Heart left ventricle (tissue), 16 donors: ENCODE data around the gene LPIN1. TPM values are rescaled to one million over a fixed set of nuclear protein-coding genes. Genes with fewer than 3 reads are reported as not detected.
"Not testable (repeated sequence)": the region's sequence is repeated elsewhere in the genome, so short reads cannot be mapped to it uniquely, and the experiment has no call there.

ENCODE experiments used
- ATAC-seq, 4 donors: fragments of 200-7000 bp; cut with Tn5 transposase; one replicate each; pipeline ENCODE4 v1.9.1; 2020 to 2022; ENCODE audit warnings: moderate library complexity in 4 of 4, mild to moderate bottlenecking in 3 of 4, moderate number of reproducible peaks in 1 of 4
- DNase-seq, 5 donors: peaks; one replicate each; pipeline ENCODE4 v3.0.0-alpha.2; 2020
- H3K27ac ChIP-seq, 12 donors: fragments of 200-600 bp; sonication (generic) in 4 of 12; one replicate each; pipeline versions ENCODE4 v1.5.0 to v1.8.0; 2016 to 2022; ENCODE audit warnings: mild to moderate bottlenecking in 2 of 12
- H3K27me3 ChIP-seq, 9 donors: fragments of 200-600 bp; sonication (generic) in 2 of 9; one replicate each; pipeline versions ENCODE4 v1.5.1 to v1.8.0; 2016 to 2022; ENCODE audit warnings: mild to moderate bottlenecking in 3 of 9
- H3K36me3 ChIP-seq, 9 donors: fragments of 200-600 bp; sonication (generic) in 2 of 9; one replicate each; pipeline versions ENCODE4 v1.5.0 to v1.8.0; 2018 to 2022; ENCODE audit warnings: mild to moderate bottlenecking in 2 of 9
- H3K4me1 ChIP-seq, 12 donors: fragments of 200-600 bp; sonication (generic) in 4 of 12; one replicate each; pipeline versions ENCODE4 v1.5.0 to v1.8.0; 2016 to 2022; ENCODE audit warnings: mild to moderate bottlenecking in 3 of 12
- H3K4me3 ChIP-seq, 12 donors: fragments of 200-600 bp; sonication (generic) in 4 of 12; one replicate each; pipeline versions ENCODE4 v1.5.0 to v1.8.0; 2017 to 2022; ENCODE audit warnings: mild to moderate bottlenecking in 9 of 12, moderate library complexity in 4 of 12
- H3K9me3 ChIP-seq, 12 donors: fragments of 200-600 bp; sonication (generic) in 4 of 12; one replicate each; pipeline versions ENCODE4 v1.5.0 to v1.8.0; 2016 to 2022; ENCODE audit warnings: mild to moderate bottlenecking in 1 of 12
- CTCF ChIP-seq, 12 donors: fragments of 200-600 bp; sonication (generic) in 4 of 12; IDR thresholded peaks; one replicate each; pipeline versions ENCODE4 v1.5.0 to v1.8.0; 2018 to 2022; ENCODE audit warnings: antibody characterized with exemption in 12 of 12, mild to moderate bottlenecking in 5 of 12
- POLR2A ChIP-seq, 2 donors: fragments of 450-650 bp; IDR thresholded peaks; one replicate each; pipeline ENCODE4 v1.6.1; 2017; ENCODE audit warnings: antibody characterized with exemption in 2 of 2, mild to moderate bottlenecking in 2 of 2, moderate library complexity in 2 of 2
- WGBS, 4 donors: extraction: QIAGEN DNeasy Blood & Tissue Kit in 2 of 4; methylation state at CpG; one replicate each; pipeline versions ENCODE4 v1.1.5 to v1.1.7; 2013 to 2018; 5-methylcytosine and 5-hydroxymethylcytosine counted together
- intact Hi-C, 10 donors: fragments of 100-400 bp; cut with DNase I; formaldehyde crosslinking; loops; one replicate each; pipeline versions ENCODE4 v1.11.1 to v1.14.2; 2022
- polyA plus RNA-seq, 2 donors: library from polyadenylated mRNA; stranded (reverse); fragments of 200-250 nt; gene quantifications; one replicate each; pipeline ENCODE4 v1.2.3, GENCODE V29; 2013
- total RNA-seq, 9 donors: library from RNA; depleted of rRNA in 2 of 9; stranded (reverse); fragments of >200 nt in 2 of 9; fragmentation: NEBNext Ultra II Directional in 3 of 9; extraction: Animal tissue kit (Norgen Biotek cat#: 25700) in 3 of 9; gene quantifications; one replicate each; pipeline versions ENCODE4 v1.1.0 to v1.2.4, GENCODE V29; 2016 to 2023
- donor health status: ischemic (EF 13 %, LVEDD 7.1; RV severe dilation, severe dysfunction).
- donor health status: healthy with polysubstance abuse.
- donor health status: DM: no; HTN: yes; CAD: no.
- donor health status: DM: no; HTN: no; CAD: no.
- donor health status: ischemic (EF 25% LVEDD 6.9; RV normal size, moderate dysfunction).
- donor health status: ischemic (EF 25% LVEDD 5.7; RV mildly dilated, moderate dysfunction).
- donor health status: healthy.
- donor health status: DM: yes; HTN: yes; CAD: no.
- donor health status: ischemic (EF 35%, LVEDD 5.7; RV mildly dilated, moderate dysfunction).
- donor health status: nonischemic (EF 11% LVEDD 7.7; RV severe dilation, severe dysfunction).
- donor health status: DM: yes; HTN: yes; CAD: no.
- donor health status: PGD.
- donor health status: ischemic (EF 29% LVEDD 5.4; RV normal size, mild dysfunction).
- donor health status: nonischemic (EF 23%, LVEDD 6.1; RV moderate dilation, normal function).

The LPIN1 gene
- total and polyA plus RNA-seq, 11 donors = 15.0 to 57.1 (median 43.8) TPM

GRCh38 chr2:11758647-11759046 lies 12.2 kb downstream of the LPIN1 start:
- peaks cover 0 to 6% (median 0%) of the 10 kb centered on the region in 9 donors for H3K36me3 ChIP-seq
- no peaks in the 10 kb centered on the region for H3K27me3 ChIP-seq
- intact Hi-C loops = no loop called here
- no peak for ATAC-seq
- peaks cover 0 to 36% (median 16%) of the 10 kb centered on the region in 12 donors for H3K4me1 ChIP-seq
- 66 to 76% (median 67%) methylated on average over 4 of the region's 4 CpGs for WGBS, 4 donors
- DNase-seq = no peak
- H3K9me3 ChIP-seq = no peaks in the 10 kb centered on the region
- no peak overlapping the region for H3K4me3 ChIP-seq
- no peak overlapping the region for H3K27ac ChIP-seq
- TF ChIP-seq CTCF (IDR thresholded peaks at IDR 0.05) = no peak
- TF ChIP-seq POLR2A (IDR thresholded peaks at IDR 0.05) = no peak

- H3K4me3 ChIP-seq, ATAC-seq, H3K27ac ChIP-seq, H3K27me3 ChIP-seq, H3K9me3 ChIP-seq, DNase-seq, H3K36me3 ChIP-seq, intact Hi-C loops: not testable (repeated sequence)
- H3K4me1 ChIP-seq = peaks cover 0 to 31% (median 9%) of the 10 kb centered on the region in 12 donors
- 84 to 92% (median 88%) methylated on average over 16 to 26 of the region's 32 CpGs for WGBS, 4 donors
These were observed 12.9 kb downstream of the LPIN1 start for GRCh38 chr2:11759182-11759975.

- no peak for TF ChIP-seq POLR2A (IDR thresholded peaks at IDR 0.05)
- no peak for TF ChIP-seq CTCF (IDR thresholded peaks at IDR 0.05)
- no peak for ATAC-seq
- no peak overlapping the region for H3K27ac ChIP-seq
- DNase-seq = no peak
- intact Hi-C loops = no loop called here
- H3K4me1 ChIP-seq = peaks cover 0 to 37% (median 10%) of the 10 kb centered on the region in 12 donors
- no peaks in the 10 kb centered on the region for H3K9me3 ChIP-seq
- 71 to 83% (median 80%) methylated on average over 2 of the region's 2 CpGs for WGBS, 4 donors
- peaks cover 0 to 16% (median 9%) of the 10 kb centered on the region in 9 donors for H3K36me3 ChIP-seq
- H3K4me3 ChIP-seq = no peak overlapping the region
- no peaks in the 10 kb centered on the region for H3K27me3 ChIP-seq
These were observed 14.8 kb downstream of the LPIN1 start for GRCh38 chr2:11761259-11761658.

- intact Hi-C loops = no loop called here
- Histone ChIP-seq H3K4me3 (no peak overlapping the region), H3K4me1 (peaks cover 0 to 37% (median 10%) of the 10 kb centered on the region in 12 donors), H3K9me3 (no peaks in the 10 kb centered on the region), H3K27me3 (no peaks in the 10 kb centered on the region), H3K36me3 (peaks cover 0 to 24% (median 16%) of the 10 kb centered on the region in 9 donors), H3K27ac (no peak overlapping the region)
- WGBS, 4 donors = 93 to 96% (median 94%) methylated on average over 14 of the region's 14 CpGs
- ATAC-seq (no peak), DNase-seq (no peak)
- TF ChIP-seq POLR2A (IDR thresholded peaks at IDR 0.05) (no peak), CTCF (IDR thresholded peaks at IDR 0.05) (no peak)
These were observed 15.6 kb downstream of the LPIN1 start for GRCh38 chr2:11762031-11762430.
